D341Med (cell line): ENCODE data around the gene HCFC1.
A peak's percentile ranks its signal among the peaks of the same experiment; 100 is the strongest.

Source experiments
- DNase-seq: peaks from one replicate; pipeline ENCODE4 v3.0.0; 2012; ENCODE audit warnings: low spot score

The HCFC1 gene

GRCh38 chrX:153971450-153972367 lies at the start of gene HCFC1:
HCFC1 (minus strand) TSS chrX:153971818; CDS start chrX:153970840, 978 bp downstream.
- DNase-seq = peak; percentile 81

- DNase-seq = no peak
Observed at GRCh38 chrX:154021131-154021611, 49.6 kb upstream of the HCFC1 start.

GRCh38 chrX:154020536-154021115 lies 49.0 kb upstream of the HCFC1 start:
- no peak for DNase-seq

GRCh38 chrX:154019633-154020528 lies 48.3 kb upstream of the HCFC1 start, which contains the start of gene IRAK1:
IRAK1 (minus strand) TSS chrX:154019902; CDS start chrX:154019812, 90 bp downstream.
- DNase-seq = peak; percentile 87

GRCh38 chrX:154019061-154019621 lies 47.5 kb upstream of the HCFC1 start:
- peak; percentile 54 for DNase-seq

- no peak for DNase-seq
Observed at GRCh38 chrX:154018518-154019060, 47.0 kb upstream of the HCFC1 start.

- no peak for DNase-seq
Observed at GRCh38 chrX:154017766-154018517, 46.3 kb upstream of the HCFC1 start.

GRCh38 chrX:154016366-154017076 lies 44.9 kb upstream of the HCFC1 start:
- no peak for DNase-seq

- DNase-seq = no peak
Observed at GRCh38 chrX:154015581-154016264, 44.1 kb upstream of the HCFC1 start.

- no peak for DNase-seq
Observed at GRCh38 chrX:154014429-154015380, 43.1 kb upstream of the HCFC1 start.

GRCh38 chrX:154013614-154014360 lies 42.2 kb upstream of the HCFC1 start:
- DNase-seq = peak; percentile 79

GRCh38 chrX:154013001-154013421 lies 41.4 kb upstream of the HCFC1 start:
- no peak for DNase-seq

GRCh38 chrX:154012336-154012991 lies 40.8 kb upstream of the HCFC1 start:
- no peak for DNase-seq

GRCh38 chrX:154011376-154012335 lies 40.0 kb upstream of the HCFC1 start:
- no peak for DNase-seq

- DNase-seq = no peak
Observed at GRCh38 chrX:154010330-154011087, 38.9 kb upstream of the HCFC1 start.
